ENCODE measurements around the gene SVIL.
A peak's percentile ranks its signal among the peaks of the same experiment; 100 is the strongest.
"Not testable (repeated sequence)": the region's sequence is repeated elsewhere in the genome, so short reads cannot be mapped to it uniquely, and the experiment has no call there.

Gene SVIL

GRCh38 chr10:29648114-29648982, 13.6 kb upstream of the SVIL start:
- peak; percentile 32 for DNase-seq

DNA sequence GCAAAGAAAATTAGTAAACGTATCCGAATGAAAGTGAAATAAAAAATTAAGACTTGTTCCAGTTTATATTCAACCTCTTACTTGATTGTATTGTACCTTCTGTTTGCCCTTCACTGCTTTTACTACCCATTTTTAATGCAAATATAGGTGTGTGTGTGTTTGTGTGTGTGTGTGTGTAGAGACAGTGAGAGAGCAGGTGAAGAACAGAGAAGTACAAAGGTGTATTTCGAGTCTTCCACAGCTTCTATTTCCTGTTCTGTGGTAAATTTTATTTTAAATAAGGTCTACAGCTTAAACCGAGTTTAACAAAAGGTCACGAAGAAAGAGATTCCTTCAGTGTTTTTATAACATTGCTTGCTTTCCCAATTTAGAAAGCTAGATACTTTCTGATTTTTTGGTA, 12.7 kb upstream of the SVIL start:
- no peak for DNase-seq

- no peak for DNase-seq
Measured at GRCh38 chr10:29646960-29647461, 12.2 kb upstream of the SVIL start.

GRCh38 chr10:29646238-29646902, 11.6 kb upstream of the SVIL start:
- DNase-seq: peak; percentile 31

- no peak for DNase-seq
Measured at GRCh38 chr10:29643771-29644501, 9.2 kb upstream of the SVIL start.

DNA sequence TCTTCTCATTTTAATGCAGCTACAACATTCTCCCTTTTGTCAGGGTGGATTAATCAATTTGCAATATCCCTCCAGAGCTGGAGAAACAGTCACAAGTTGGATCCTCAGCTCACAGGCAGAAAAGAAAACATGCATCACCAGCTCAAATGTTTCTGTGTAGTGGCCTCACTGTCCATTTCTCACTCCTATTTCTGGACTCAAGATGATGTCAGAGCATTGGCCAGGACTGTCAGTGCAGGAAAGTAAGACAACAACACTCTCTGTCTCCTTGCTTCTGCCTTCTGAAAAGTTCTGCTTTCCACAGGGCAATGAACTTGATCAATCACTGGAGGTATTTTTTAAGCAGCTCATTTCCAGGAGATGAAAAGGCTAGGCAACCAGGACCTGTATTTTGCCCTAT, 8.2 kb upstream of the SVIL start:
- no peak for DNase-seq

DNA sequence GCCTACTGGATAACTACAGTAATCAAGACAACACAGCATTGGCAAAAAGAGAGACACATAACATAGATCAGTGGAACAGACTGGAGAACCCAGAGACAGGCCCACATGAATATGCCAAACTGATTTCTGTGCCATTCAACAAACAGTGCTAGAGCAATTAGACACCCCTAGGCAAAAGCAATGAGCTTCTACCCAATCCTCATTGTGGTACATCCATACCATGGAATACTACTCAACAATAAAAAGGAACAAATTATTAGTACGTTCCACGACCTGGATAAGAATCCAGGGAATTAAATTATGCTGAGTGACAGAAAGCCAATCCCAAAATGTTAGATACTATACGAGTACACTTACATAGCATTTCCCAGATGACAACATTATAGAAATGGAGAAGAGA, 2.8 kb upstream of the SVIL start:
- DNase-seq: no peak

DNA sequence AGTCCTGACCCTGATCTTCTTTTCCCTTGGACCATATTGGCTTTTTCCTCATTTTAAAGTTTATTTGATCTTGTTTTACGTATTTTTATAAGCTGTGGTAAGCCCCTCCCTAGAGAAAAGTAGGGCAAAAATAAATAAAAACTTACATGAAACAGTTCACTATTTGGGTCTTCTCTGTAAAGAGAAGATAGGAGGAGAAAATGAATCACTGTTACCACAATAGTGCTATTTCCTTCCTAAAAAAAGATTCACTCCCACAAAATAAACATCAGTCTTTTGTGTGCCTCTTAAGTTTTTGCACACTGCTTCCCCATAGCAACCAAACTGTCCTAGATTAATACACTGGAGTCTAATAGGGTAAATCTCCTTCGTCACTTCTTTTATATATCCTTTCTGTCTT, 1.4 kb upstream of the SVIL start:
- DNase-seq: no peak

DNA sequence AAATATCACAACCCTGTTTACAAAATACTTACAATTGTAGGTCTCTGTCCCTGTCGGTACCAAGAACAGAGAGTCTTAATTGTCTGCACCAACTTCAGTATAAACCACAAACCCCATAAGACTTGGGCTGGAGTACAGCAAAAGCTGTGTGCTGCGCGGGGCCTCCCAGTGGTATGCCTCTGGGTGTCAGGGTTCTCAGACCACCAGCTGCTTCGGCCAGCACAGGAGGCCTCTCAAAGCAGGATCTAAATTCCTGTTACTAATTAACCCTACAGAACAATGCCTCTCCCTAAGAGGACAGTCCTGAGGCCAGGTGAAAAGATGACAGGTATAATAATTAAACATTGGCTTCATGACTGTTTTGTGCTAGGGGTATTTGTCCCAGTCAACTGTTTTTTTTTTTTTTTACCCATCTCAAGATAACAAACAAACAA, 957 bp upstream of the SVIL start:
- no peak for DNase-seq

DNA sequence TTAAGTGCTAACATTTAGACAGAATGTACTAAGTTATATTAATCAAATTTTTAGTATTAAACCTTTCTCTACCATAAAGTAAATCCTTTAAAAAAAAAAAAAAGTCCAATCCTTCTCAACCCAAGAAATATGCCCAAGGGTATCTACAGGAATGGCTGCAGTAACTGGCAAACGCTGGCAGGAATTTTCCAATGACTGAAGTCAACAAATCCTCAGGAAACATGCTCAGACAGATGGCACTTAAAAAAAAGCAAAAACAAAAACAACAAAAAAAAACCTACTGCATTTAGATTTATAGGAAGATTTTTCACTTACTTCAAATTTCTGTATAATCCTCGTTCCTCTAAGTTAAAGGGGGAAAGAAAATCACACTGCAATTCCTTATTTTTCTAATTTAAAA, 666 bp downstream of the SVIL start:
- DNase-seq: no peak

DNA sequence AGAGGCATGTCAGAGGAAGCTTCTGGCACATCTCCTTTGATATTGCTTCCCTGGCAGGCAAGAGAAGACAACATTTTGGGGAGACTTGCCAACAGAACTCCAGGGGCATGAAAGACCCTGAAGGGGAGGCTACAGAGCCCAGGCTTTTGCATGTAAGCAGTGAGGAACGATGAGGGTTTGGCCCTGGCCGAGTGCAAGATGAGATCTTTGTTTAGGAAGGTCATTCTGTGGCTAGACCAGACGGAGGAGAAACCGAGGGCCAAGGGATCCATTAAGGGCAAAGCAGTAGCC, 3.8 kb downstream of the SVIL start:
- DNase-seq: no peak

DNA sequence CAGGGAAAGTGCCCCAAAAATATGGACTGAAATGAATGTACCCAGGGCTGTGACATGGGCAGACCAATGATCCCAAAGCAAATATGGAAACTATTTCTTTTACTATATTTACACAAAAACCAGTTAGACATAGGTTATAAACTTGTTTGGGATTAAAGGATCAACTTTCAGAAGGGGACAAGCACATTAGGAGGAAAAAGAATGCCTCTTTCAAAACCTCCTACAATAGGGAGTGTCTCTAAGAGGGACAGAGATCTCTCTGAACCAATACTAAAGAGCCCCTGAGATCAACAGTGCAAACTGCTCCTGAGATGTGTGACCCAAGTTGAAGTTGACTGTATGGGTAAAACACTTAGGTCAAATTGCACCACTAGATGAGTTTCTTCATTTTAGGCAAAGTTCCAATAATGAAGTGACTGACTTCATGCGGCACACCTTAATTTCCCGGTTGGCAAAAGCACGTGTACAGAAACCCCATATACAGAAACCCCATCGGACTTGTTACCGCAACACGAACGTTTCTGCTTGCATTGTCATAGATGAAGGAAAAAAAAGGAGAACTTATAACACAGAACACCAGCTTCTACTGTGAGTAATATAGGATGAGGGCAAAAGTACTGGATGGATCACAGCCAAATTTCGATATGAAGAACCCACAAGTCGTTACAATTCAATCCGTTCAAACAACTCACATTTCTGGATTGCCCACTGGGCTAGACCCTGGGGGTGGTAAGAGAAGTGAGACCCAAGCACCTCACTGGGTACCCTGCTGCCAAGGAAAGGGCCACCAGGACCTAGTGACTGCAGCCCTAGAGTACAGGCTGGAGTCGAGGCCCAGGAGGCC, 4.3 kb downstream of the SVIL start:
- no peak for DNase-seq

GRCh38 chr10:29628912-29629526, 5.8 kb downstream of the SVIL start:
- no peak for DNase-seq

DNA sequence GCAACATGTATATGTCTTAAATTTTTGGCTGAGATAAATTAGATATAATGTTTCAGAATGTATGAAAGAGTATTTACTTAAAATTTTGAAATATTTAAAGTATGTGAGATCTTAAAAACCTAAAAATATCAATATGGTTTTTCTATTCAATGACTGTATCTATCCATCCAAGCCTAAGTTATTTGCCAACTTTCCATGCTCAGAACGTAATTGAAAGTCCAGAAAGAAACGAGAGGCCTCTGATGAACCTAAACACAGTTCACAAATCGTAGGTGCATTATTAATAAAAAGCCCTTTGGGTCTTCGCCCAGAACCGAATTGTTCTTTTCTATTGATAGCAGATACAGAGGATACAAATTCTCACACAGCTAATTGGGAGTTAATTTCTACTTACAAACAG, 6.5 kb downstream of the SVIL start:
- no peak for DNase-seq

DNA sequence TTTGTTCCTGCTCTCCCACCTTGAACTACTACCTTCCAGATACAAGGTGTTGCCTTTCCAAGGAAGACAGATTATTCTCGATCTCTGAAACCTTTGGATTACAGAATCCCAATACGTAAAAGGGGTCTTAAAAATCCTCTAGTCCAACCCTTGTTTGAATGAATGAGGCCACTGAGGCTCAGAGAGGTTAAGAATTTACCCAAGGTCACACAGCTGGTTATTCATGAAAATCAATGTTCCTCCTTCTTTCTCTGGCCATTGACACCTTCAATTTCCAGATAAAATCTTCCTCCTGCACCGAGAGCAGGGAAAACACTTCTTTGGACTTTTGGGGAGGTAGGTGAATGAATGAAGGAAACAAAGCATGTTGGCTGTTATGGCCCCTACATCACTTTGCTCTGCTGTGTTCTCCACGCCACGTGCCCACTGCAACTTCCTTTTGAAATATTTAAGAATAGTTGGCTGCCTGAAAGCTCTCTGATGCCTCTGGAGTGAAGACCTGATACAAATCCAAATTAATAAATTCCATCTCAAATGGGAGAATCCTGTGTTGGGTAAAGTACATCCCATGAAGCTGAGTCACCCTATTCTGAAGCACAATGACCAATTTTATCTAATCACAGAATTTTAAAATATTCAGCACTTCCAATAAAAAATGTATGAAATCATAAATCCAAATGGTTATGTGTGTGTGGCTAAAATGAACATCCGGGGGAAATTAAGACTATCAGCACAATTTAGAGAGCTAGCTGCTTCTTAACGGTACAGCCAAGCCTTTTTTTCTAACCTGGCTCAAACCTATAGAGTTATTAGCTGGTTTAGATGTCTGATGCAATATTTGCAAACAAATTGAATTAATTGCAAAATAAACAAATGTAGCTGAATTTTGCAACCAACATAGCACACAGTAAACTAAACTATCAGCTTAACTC, 7.3 kb downstream of the SVIL start:
- DNase-seq: no peak

- not testable (repeated sequence) for DNase-seq
Measured at GRCh38 chr10:29624357-29624756, 10.4 kb downstream of the SVIL start.

DNA sequence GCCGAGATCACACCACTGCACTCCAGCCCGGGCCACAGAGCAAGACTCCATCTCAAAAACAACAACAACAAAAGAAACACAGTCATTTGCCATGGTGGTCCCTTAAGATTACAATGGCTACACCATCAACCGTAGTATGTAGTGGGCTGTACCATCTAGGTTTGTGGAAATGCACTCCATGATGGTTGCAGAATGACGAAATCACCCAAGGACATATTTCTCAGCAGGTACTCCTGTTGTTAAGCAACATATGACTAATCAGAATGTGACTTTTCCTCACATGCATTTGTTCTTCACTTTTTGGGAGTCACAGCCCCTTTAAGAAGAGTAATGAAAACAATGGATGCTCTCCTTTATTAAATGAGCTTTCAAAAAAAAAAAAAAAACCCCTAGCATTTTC, 11.0 kb downstream of the SVIL start:
- DNase-seq: no peak

- DNase-seq: no peak
Measured at GRCh38 chr10:29622382-29622922, 12.3 kb downstream of the SVIL start.

GRCh38 chr10:29621161-29621560, 13.6 kb downstream of the SVIL start:
- DNase-seq: no peak

DNA sequence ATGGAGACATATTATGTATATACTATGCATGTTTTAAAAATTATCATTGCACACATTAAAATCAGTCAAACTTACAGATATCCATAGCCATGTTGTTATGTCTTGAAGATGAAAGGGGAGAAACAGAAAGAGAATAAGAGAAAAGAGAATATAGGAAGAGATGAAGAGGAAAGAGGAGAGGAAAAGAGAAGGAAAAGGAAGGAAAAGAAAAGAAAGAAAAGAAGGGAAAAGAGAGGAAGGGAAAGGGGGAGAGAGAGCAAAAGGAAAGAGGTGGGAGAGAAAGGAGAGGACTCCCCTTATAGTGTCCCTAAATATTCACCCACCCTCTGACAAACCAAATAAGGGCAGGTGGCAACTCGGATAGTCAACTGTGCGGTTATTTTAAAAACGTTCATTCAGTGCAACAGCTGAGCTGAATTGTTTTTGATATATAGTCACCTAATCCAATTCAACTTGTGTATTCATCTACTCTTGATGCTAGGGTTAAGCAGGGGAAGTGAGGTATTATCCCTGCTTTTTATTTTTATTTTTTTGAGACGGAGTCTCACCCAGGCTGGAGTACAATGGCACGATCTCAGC, 14.6 kb downstream of the SVIL start:
- no peak for DNase-seq

Measured in activated CD8-positive, alpha-beta memory T cell treated with anti-CD3 and anti-CD28 coated beads, Interleukin-2, amount 50 U/mL, for 4 hours (primary cell).